Peyer's patch (tissue), 4 donors: ENCODE results near the gene KRT80.
"Not testable (repeated sequence)": the region's sequence is repeated elsewhere in the genome, so short reads cannot be mapped to it uniquely, and the experiment has no call there.

Source experiments
- CTCF ChIP-seq, 6 experiments: fragments of 450-650 bp in 4 of 6; fragments of 200-600 bp in 2 of 6; sonication (generic) in 1 of 6; IDR thresholded peaks; one replicate each; pipeline ENCODE4 v1.5.1; 2017 to 2019; ENCODE audit warnings: antibody characterized with exemption in 6 of 6, mild to moderate bottlenecking in 3 of 6, moderate library complexity in 1 of 6
- POLR2A ChIP-seq, 2 donors: fragments of 450-650 bp; IDR thresholded peaks; one replicate each; pipeline ENCODE4 v1.5.1; 2017; ENCODE audit warnings: antibody characterized with exemption in 2 of 2, mild to moderate bottlenecking in 2 of 2, moderate library complexity in 2 of 2

- TF ChIP-seq CTCF, POLR2A (IDR thresholded peaks at IDR 0.05): not testable (repeated sequence)
Observed at GRCh38 chr12:52240247-52240646, 48.4 kb upstream of the KRT80 start.
